ENCODE results near the gene VPS13D.

The VPS13D gene

GRCh38 chr1:12475530-12475934 lies 245.7 kb downstream of the VPS13D start:
- Histone ChIP-seq H3K4me1 (ENCODE audit: insufficient read depth, low read length, severe bottlenecking) (peaks cover 13% of the 10 kb centered on the region), H4K20me1 (ENCODE audit: insufficient read depth, low read length) (no peaks in the 10 kb centered on the region), H2AFZ (ENCODE audit: low read length) (no peak overlapping the region), H3K4me2 (ENCODE audit: low read length) (no peak overlapping the region), H3K9ac (ENCODE audit: low read length) (no peak overlapping the region), H3K9me2 (ENCODE audit: low read depth, low read length) (no peaks in the 10 kb centered on the region), H3K36me3 (ENCODE audit: insufficient read depth, low read length) (peaks cover 5% of the 10 kb centered on the region; the same call in 1 of the 2 replicates), H3K27me3 (ENCODE audit: insufficient read depth, low read length) (no peaks in the 10 kb centered on the region), H3K9me3 (ENCODE audit: low read length) (0 out of 2 replicates have a peak, but pooled peaks cover 5% of the 10 kb centered on the region), H3K27ac (ENCODE audit: low read depth, low read length, poor library complexity, severe bottlenecking) (no peak overlapping the region), H3K4me3 (ENCODE audit: low read depth, low read length, poor library complexity, severe bottlenecking) (no peak overlapping the region), H3K79me2 (ENCODE audit: insufficient read depth, low read length) (no peaks in the 10 kb centered on the region), H3F3A (ENCODE audit: insufficient read depth, low read length) (no peaks in the 10 kb centered on the region)
- TF ChIP-seq EZH2 (IDR thresholded peaks at IDR 0.05; ENCODE audit: borderline replicate concordance, low read length) (no peak), CTCF (IDR thresholded peaks at IDR 0.05; ENCODE audit: low read length) (no peak)

- Histone ChIP-seq H3K4me1 (ENCODE audit: insufficient read depth, low read length, severe bottlenecking) (peaks cover 18% of the 10 kb centered on the region), H3K9ac (ENCODE audit: low read length) (no peak overlapping the region), H4K20me1 (ENCODE audit: insufficient read depth, low read length) (no peaks in the 10 kb centered on the region), H3F3A (ENCODE audit: insufficient read depth, low read length) (no peaks in the 10 kb centered on the region), H3K9me3 (ENCODE audit: low read length) (0 out of 2 replicates have a peak, but pooled peaks cover 5% of the 10 kb centered on the region), H3K27me3 (ENCODE audit: insufficient read depth, low read length) (no peaks in the 10 kb centered on the region), H3K79me2 (ENCODE audit: insufficient read depth, low read length) (no peaks in the 10 kb centered on the region), H3K4me2 (ENCODE audit: low read length) (no peak overlapping the region), H3K36me3 (ENCODE audit: insufficient read depth, low read length) (peaks cover 5% of the 10 kb centered on the region; the same call in 1 of the 2 replicates), H2AFZ (ENCODE audit: low read length) (no peak overlapping the region), H3K9me2 (ENCODE audit: low read depth, low read length) (no peaks in the 10 kb centered on the region), H3K4me3 (ENCODE audit: low read depth, low read length, poor library complexity, severe bottlenecking) (no peak overlapping the region), H3K27ac (ENCODE audit: low read depth, low read length, poor library complexity, severe bottlenecking) (no peak overlapping the region)
- no peak for TF ChIP-seq CTCF (IDR thresholded peaks at IDR 0.05; ENCODE audit: low read length)
- no peak for TF ChIP-seq EZH2 (IDR thresholded peaks at IDR 0.05; ENCODE audit: borderline replicate concordance, low read length)
Measured at GRCh38 chr1:12475947-12476346, 246.1 kb downstream of the VPS13D start.

- TF ChIP-seq CTCF (IDR thresholded peaks at IDR 0.05; ENCODE audit: low read length) (no peak), EZH2 (IDR thresholded peaks at IDR 0.05; ENCODE audit: borderline replicate concordance, low read length) (no peak)
- no peak overlapping the region for H2AFZ ChIP-seq (ENCODE audit: low read length)
- H3K36me3 ChIP-seq (ENCODE audit: insufficient read depth, low read length) = peaks cover 5% of the 10 kb centered on the region; the same call in 1 of the 2 replicates
- H3K27me3 ChIP-seq (ENCODE audit: insufficient read depth, low read length) = no peaks in the 10 kb centered on the region
- 0 out of 2 replicates have a peak, but pooled peaks cover 5% of the 10 kb centered on the region for H3K9me3 ChIP-seq (ENCODE audit: low read length)
- no peaks in the 10 kb centered on the region for H3F3A ChIP-seq (ENCODE audit: insufficient read depth, low read length)
- no peak overlapping the region for H3K27ac ChIP-seq (ENCODE audit: low read depth, low read length, poor library complexity, severe bottlenecking)
- H3K79me2 ChIP-seq (ENCODE audit: insufficient read depth, low read length) = no peaks in the 10 kb centered on the region
- H3K9me2 ChIP-seq (ENCODE audit: low read depth, low read length) = no peaks in the 10 kb centered on the region
- H3K4me3 ChIP-seq (ENCODE audit: low read depth, low read length, poor library complexity, severe bottlenecking) = no peak overlapping the region
- H3K9ac ChIP-seq (ENCODE audit: low read length) = no peak overlapping the region
- no peak overlapping the region for H3K4me2 ChIP-seq (ENCODE audit: low read length)
- peaks cover 21% of the 10 kb centered on the region for H3K4me1 ChIP-seq (ENCODE audit: insufficient read depth, low read length, severe bottlenecking)
- H4K20me1 ChIP-seq (ENCODE audit: insufficient read depth, low read length) = no peaks in the 10 kb centered on the region
Measured at GRCh38 chr1:12477314-12477713, 247.5 kb downstream of the VPS13D start.
